ENCODE data around the gene GLCE.

DNA sequence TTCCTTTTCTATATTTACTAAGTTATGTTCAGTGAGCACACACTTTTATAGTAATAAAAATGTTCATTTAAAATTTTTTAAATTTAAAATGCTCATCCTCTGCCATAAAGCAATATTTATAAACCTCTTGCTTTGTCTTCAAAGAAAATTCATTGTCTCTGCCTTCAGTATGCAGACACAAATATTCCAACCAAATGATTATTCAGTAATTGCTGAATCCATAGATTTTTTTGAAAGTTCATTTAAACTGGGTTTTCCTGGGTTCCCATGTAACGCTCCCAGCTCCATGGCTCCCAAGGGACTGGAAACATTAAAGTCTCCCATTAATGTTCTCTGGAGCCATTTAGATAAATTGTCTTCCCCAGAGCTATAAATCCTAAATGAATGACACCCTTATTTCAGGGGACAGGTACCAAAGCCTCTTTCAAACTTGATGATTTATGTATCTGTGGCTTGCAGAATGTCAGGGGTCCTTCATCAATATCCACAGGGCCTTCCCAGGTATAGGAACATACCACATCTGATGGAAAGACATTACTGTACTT lies 15.2 kb upstream of the GLCE start:
- TF ChIP-seq EP300 (IDR thresholded peaks at IDR 0.05; ENCODE audit: borderline replicate concordance) (no peak), CREB1 (IDR thresholded peaks at IDR 0.05; ENCODE audit: low read depth) (no peak), CEBPB (IDR thresholded peaks at IDR 0.05) (no peak), NFIC (IDR thresholded peaks at IDR 0.05) (no peak), RAD21 (IDR thresholded peaks at IDR 0.05; ENCODE audit: low read depth) (no peak), YY1 (IDR thresholded peaks at IDR 0.05; ENCODE audit: low read depth) (no peak), TCF12 (IDR thresholded peaks at IDR 0.05; ENCODE audit: low read depth) (no peak)
- TF ChIP-seq, protein P1, sequence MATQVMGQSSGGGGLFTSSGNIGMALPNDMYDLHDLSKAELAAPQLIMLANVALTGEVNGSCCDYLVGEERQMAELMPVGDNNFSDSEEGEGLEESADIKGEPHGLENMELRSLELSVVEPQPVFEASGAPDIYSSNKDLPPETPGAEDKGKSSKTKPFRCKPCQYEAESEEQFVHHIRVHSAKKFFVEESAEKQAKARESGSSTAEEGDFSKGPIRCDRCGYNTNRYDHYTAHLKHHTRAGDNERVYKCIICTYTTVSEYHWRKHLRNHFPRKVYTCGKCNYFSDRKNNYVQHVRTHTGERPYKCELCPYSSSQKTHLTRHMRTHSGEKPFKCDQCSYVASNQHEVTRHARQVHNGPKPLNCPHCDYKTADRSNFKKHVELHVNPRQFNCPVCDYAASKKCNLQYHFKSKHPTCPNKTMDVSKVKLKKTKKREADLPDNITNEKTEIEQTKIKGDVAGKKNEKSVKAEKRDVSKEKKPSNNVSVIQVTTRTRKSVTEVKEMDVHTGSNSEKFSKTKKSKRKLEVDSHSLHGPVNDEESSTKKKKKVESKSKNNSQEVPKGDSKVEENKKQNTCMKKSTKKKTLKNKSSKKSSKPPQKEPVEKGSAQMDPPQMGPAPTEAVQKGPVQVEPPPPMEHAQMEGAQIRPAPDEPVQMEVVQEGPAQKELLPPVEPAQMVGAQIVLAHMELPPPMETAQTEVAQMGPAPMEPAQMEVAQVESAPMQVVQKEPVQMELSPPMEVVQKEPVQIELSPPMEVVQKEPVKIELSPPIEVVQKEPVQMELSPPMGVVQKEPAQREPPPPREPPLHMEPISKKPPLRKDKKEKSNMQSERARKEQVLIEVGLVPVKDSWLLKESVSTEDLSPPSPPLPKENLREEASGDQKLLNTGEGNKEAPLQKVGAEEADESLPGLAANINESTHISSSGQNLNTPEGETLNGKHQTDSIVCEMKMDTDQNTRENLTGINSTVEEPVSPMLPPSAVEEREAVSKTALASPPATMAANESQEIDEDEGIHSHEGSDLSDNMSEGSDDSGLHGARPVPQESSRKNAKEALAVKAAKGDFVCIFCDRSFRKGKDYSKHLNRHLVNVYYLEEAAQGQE (IDR thresholded peaks at IDR 0.05; ENCODE audit: low read depth): no peak
